GM23338 (cell line): ENCODE data around the gene FMR1. TPM values are rescaled to one million over a fixed set of nuclear protein-coding genes. Genes with fewer than 3 reads are reported as not detected.

Experiments
- ATAC-seq: fragments of 200-7000 bp; cut with Tn5 transposase; 3 replicates; pipeline ENCODE4 v1.9.1; 2020
- DNase-seq: peaks from one replicate; pipeline ENCODE4 v3.0.0-alpha.2; 2015; ENCODE audit warnings: low spot score
- H2AFZ ChIP-seq: fragments of 200-600 bp; sonication (generic); 2 replicates; pipeline ENCODE4 v1.8.0; 2016; ENCODE audit warnings: antibody characterized with exemption, mild to moderate bottlenecking, moderate library complexity
- H3F3A ChIP-seq: fragments of 200-600 bp; sonication (generic); replicated peaks from 2 replicates; pipeline ENCODE4 v1.8.0; 2017; ENCODE audit warnings: antibody characterized with exemption, mixed run types, low read depth
- H3K27ac ChIP-seq: fragments of 200-600 bp; sonication (generic); 2 replicates; pipeline ENCODE4 v1.6.1; 2016; ENCODE audit warnings: low read depth
- H3K27me3 ChIP-seq: fragments of 200-600 bp; sonication (generic); 2 replicates; pipeline ENCODE4 v1.8.0; 2016; ENCODE audit warnings: mild to moderate bottlenecking, mixed run types, moderate library complexity; ENCODE audit not compliant: insufficient read depth
- H3K36me3 ChIP-seq: fragments of 200-600 bp; sonication (generic); 2 replicates; pipeline ENCODE4 v1.8.0; 2016; ENCODE audit warnings: mild to moderate bottlenecking; ENCODE audit not compliant: insufficient read depth
- H3K4me1 ChIP-seq: fragments of 200-600 bp; sonication (generic); 2 replicates; pipeline ENCODE4 v1.8.0; 2016; ENCODE audit warnings: mild to moderate bottlenecking, moderate library complexity; ENCODE audit not compliant: insufficient read depth
- H3K4me2 ChIP-seq: fragments of 200-600 bp; sonication (generic); 2 replicates; pipeline ENCODE4 v1.7.1; 2017; ENCODE audit warnings: mixed run types
- H3K4me3 ChIP-seq: fragments of 200-600 bp; sonication (generic); 2 replicates; pipeline ENCODE4 v1.6.1; 2016; ENCODE audit warnings: mixed run types
- H3K79me2 ChIP-seq: fragments of 200-600 bp; sonication (generic); replicated peaks from 2 replicates; pipeline ENCODE4 v1.8.0; 2017; ENCODE audit warnings: mild to moderate bottlenecking; ENCODE audit not compliant: insufficient read depth
- H3K9me2 ChIP-seq: fragments of 200-600 bp; sonication (generic); 2 replicates; pipeline ENCODE4 v1.8.0; 2017; ENCODE audit not compliant: insufficient read depth
- H4K20me1 ChIP-seq: fragments of 200-600 bp; sonication (generic); replicated peaks from 2 replicates; pipeline ENCODE4 v1.8.0; 2017; ENCODE audit warnings: mild to moderate bottlenecking; ENCODE audit not compliant: insufficient read depth
- H3K27ac Mint-ChIP-seq: 2 replicates; pipeline ENCODE4 v1.8.0; 2020; ENCODE audit warnings: inconsistent platforms, mild to moderate bottlenecking, moderate library complexity, mixed read lengths
- H3K27me3 Mint-ChIP-seq: 3 replicates; pipeline ENCODE4 v1.8.0; 2022; ENCODE audit warnings: low read depth, mild to moderate bottlenecking, moderate library complexity, mixed read lengths, inconsistent platforms; ENCODE audit not compliant: insufficient read depth, poor library complexity
- H3K36me3 Mint-ChIP-seq: 3 replicates; pipeline ENCODE4 v1.8.0; 2021; ENCODE audit warnings: low read depth, mild to moderate bottlenecking, inconsistent platforms, moderate library complexity, mixed read lengths
- H3K4me1 Mint-ChIP-seq: 3 replicates; pipeline ENCODE4 v1.8.0; 2020; ENCODE audit warnings: mild to moderate bottlenecking, inconsistent platforms, mixed read lengths
- H3K4me3 Mint-ChIP-seq: 3 replicates; pipeline ENCODE4 v1.8.0; 2021; ENCODE audit warnings: moderate library complexity, mild to moderate bottlenecking, inconsistent platforms, mixed read lengths
- H3K9me3 Mint-ChIP-seq: 3 replicates; pipeline ENCODE4 v1.8.0; 2020; ENCODE audit warnings: moderate library complexity, mild to moderate bottlenecking, inconsistent platforms, mixed read lengths
- CREB1 ChIP-seq: fragments of 250-450 bp; sonication (Bioruptor Pico); IDR thresholded peaks from 2 replicates; pipeline ENCODE4 v1.5.0; 2020; ENCODE audit warnings: low read depth, mild to moderate bottlenecking, moderate library complexity
- EZH2 ChIP-seq: fragments of 200-600 bp; sonication (generic); IDR thresholded peaks from one replicate; pipeline ENCODE4 v1.8.0; 2017; ENCODE audit warnings: antibody characterized with exemption, mild to moderate bottlenecking, low read depth; ENCODE audit not compliant: unreplicated experiment
- EZH2phosphoT487 ChIP-seq: fragments of 200-600 bp; sonication (generic); IDR thresholded peaks from one replicate; pipeline ENCODE4 v1.8.1; 2018; ENCODE audit warnings: antibody characterized with exemption; ENCODE audit not compliant: unreplicated experiment
- JUNB ChIP-seq: IDR thresholded peaks from one replicate; pipeline ENCODE4 v1.6.1; 2016; ENCODE audit warnings: antibody characterized with exemption; ENCODE audit not compliant: unreplicated experiment
- NANOG ChIP-seq: IDR thresholded peaks from 2 replicates; pipeline ENCODE4 v1.6.1; 2016; ENCODE audit warnings: antibody characterized with exemption, borderline replicate concordance
- POLR2AphosphoS5 ChIP-seq: IDR thresholded peaks from 2 replicates; pipeline ENCODE4 v1.6.1; 2016; ENCODE audit warnings: antibody characterized with exemption, low read depth
- STAT1 ChIP-seq: IDR thresholded peaks from one replicate; pipeline ENCODE4 v1.6.1; 2016; ENCODE audit warnings: antibody characterized with exemption; ENCODE audit not compliant: unreplicated experiment
- ZNF114 ChIP-seq: fragments of 250-450 bp; sonication (Bioruptor Pico); IDR thresholded peaks from 2 replicates; pipeline ENCODE4 v1.5.0; 2020; ENCODE audit warnings: mild to moderate bottlenecking, moderate library complexity
- polyA plus RNA-seq: library from polyadenylated mRNA; unstranded; fragments of >200 nt; fragmentation: Nextera tagmentation; extraction: Ambion mirVana; gene quantifications from 2 replicates; pipeline ENCODE4 v1.2.1, GENCODE V29; 2016
- total RNA-seq: library from RNA; depleted of rRNA; stranded (reverse); fragments of >200 nt; shearing (Covaris generic); gene quantifications from 2 replicates; pipeline ENCODE4 v1.2.3, GENCODE V29; 2014
- TF ChIP-seq, protein P1 (sequence below): IDR thresholded peaks from 2 replicates; pipeline ENCODE4 v1.6.1; 2016; ENCODE audit warnings: antibody characterized with exemption
- TF ChIP-seq, protein P2 (sequence below), 2 experiments: fragments of 200-600 bp in 1 of 2; sonication (generic) in 1 of 2; conservative IDR thresholded peaks; 2 replicates each; pipeline versions ENCODE4 v1.5.1 to v1.6.1; 2016 to 2017; ENCODE audit warnings: antibody characterized with exemption in 2 of 2, low read depth in 2 of 2, mild to moderate bottlenecking in 2 of 2, moderate library complexity in 1 of 2
- TF ChIP-seq, protein P3 (sequence below): IDR thresholded peaks from one replicate; pipeline ENCODE4 v1.6.1; 2018; ENCODE audit warnings: antibody characterized with exemption; ENCODE audit not compliant: unreplicated experiment

FMR1 gene
- total and polyA plus RNA-seq, 2 experiments from 2014 or later: 17.1 to 44.3 TPM

DNA sequence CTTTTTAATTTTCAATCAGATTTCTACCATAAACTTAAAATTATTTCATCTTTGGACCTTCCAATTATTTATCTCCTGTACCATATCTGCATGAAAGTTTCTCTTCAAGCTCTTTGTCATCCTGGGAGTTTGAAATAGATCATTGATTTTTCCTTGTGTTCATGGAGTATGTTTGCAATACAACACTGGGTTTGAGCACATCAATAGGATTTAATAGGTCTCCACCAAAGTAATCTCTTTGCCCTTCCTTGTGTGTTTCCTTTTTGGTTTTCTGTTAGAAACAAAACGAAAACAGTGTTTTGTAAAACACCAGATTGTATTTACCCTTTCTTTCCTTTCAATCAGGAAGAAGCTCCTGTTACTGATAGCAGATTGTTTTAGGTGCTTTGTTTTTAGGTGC, 11.9 kb downstream of the FMR1 start:
- H3K4me2 ChIP-seq: no peak overlapping the region
- peaks cover 86% of the 10 kb centered on the region for H3K79me2 ChIP-seq
- Mint-ChIP-seq H3K4me1 (peaks cover 13% of the 10 kb centered on the region), H3K9me3 (no peaks in the 10 kb centered on the region), H3K27ac (no peak overlapping the region), H3K4me3 (no peak overlapping the region), H3K36me3 (peaks cover 9% of the 10 kb centered on the region; the same call in 2 of the 3 replicates), H3K27me3 (peaks cover 2% of the 10 kb centered on the region)
- no peak overlapping the region for H3K4me3 ChIP-seq
- H3K9me2 ChIP-seq: no peaks in the 10 kb centered on the region
- DNase-seq (no peak), ATAC-seq (no peak)
- H4K20me1 ChIP-seq: peaks cover 10% of the 10 kb centered on the region; the same call in 1 of the 2 replicates
- H3K36me3 ChIP-seq: no peaks in the 10 kb centered on the region
- no peaks in the 10 kb centered on the region for H3F3A ChIP-seq
- no peak overlapping the region for H2AFZ ChIP-seq
- no peak overlapping the region for H3K27ac ChIP-seq
- peaks cover 5% of the 10 kb centered on the region; the same call in 1 of the 2 replicates for H3K4me1 ChIP-seq
- TF ChIP-seq, protein P1, sequence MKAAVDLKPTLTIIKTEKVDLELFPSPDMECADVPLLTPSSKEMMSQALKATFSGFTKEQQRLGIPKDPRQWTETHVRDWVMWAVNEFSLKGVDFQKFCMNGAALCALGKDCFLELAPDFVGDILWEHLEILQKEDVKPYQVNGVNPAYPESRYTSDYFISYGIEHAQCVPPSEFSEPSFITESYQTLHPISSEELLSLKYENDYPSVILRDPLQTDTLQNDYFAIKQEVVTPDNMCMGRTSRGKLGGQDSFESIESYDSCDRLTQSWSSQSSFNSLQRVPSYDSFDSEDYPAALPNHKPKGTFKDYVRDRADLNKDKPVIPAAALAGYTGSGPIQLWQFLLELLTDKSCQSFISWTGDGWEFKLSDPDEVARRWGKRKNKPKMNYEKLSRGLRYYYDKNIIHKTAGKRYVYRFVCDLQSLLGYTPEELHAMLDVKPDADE: no peak
- H3K27me3 ChIP-seq: no peaks in the 10 kb centered on the region

DNA sequence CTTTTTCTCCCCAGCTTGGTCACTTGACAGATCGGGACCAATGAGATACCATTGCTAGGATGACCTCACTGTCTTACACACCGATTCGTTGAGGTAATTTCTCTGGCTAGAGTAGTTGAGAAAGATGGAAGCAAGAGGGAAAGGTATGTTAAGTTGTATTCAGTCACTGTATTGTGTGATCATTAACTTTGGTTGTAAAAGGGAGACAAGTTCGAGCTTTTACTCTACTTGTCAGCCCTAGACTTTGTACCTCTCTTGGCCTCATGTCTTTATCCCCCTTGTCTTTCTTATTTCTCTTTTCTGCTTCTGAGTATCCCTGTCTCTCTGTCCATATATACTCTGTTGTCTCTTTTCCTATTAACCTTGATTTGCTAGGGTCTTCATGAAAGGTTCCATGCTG, 15.5 kb downstream of the FMR1 start:
- Mint-ChIP-seq H3K36me3 (peaks cover 23% of the 10 kb centered on the region; the same call in 2 of the 3 replicates), H3K27ac (no peak overlapping the region), H3K4me3 (no peak overlapping the region), H3K4me1 (peaks cover 3% of the 10 kb centered on the region; the same call in 1 of the 3 replicates), H3K27me3 (no peaks in the 10 kb centered on the region), H3K9me3 (no peaks in the 10 kb centered on the region)
- no peak overlapping the region for H3K4me2 ChIP-seq
- H3K4me1 ChIP-seq: no peaks in the 10 kb centered on the region
- H3K9me2 ChIP-seq: no peaks in the 10 kb centered on the region
- H3F3A ChIP-seq: no peaks in the 10 kb centered on the region
- H3K27me3 ChIP-seq: no peaks in the 10 kb centered on the region
- peaks cover 50% of the 10 kb centered on the region for H3K79me2 ChIP-seq
- TF ChIP-seq POLR2AphosphoS5: no peak
- no peak for TF ChIP-seq CREB1
- H3K4me3 ChIP-seq: no peak overlapping the region
- peaks cover 8% of the 10 kb centered on the region; the same call in 1 of the 2 replicates for H3K36me3 ChIP-seq
- no peak overlapping the region for H2AFZ ChIP-seq
- DNase-seq (no peak), ATAC-seq (no peak)
- H4K20me1 ChIP-seq: no peaks in the 10 kb centered on the region; the same call in 1 of the 2 replicates
- no peak overlapping the region for H3K27ac ChIP-seq

DNA sequence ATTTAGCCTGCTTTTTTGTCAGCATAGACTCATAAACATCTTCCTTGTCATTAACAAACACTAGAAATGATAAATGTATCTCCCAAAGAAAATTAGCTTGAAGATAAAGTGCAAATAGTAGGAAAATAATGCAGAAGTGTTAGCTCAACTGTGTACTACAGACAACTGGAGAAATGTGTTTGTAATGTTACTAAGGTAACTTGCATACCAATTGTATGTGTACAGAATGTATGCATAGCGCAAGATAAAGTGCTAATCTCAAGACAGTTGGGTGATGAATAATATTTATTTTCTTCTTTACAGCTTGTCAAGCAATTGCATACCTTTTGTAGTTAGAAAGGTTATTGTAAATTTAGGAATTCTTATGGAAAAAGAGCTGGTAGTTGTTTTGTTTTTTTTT, 22.1 kb downstream of the FMR1 start:
- H4K20me1 ChIP-seq: no peaks in the 10 kb centered on the region
- no peak overlapping the region for H2AFZ ChIP-seq
- Mint-ChIP-seq H3K36me3 (peaks cover 40% of the 10 kb centered on the region), H3K27me3 (no peaks in the 10 kb centered on the region), H3K4me3 (no peak overlapping the region), H3K9me3 (no peaks in the 10 kb centered on the region), H3K27ac (no peak overlapping the region), H3K4me1 (no peaks in the 10 kb centered on the region)
- H3K9me2 ChIP-seq: no peaks in the 10 kb centered on the region
- ATAC-seq (no peak), DNase-seq (no peak)
- H3K4me1 ChIP-seq: no peaks in the 10 kb centered on the region
- no peak overlapping the region for H3K4me3 ChIP-seq
- no peaks in the 10 kb centered on the region for H3F3A ChIP-seq
- H3K27ac ChIP-seq: no peak overlapping the region
- no peaks in the 10 kb centered on the region for H3K79me2 ChIP-seq
- peaks cover 12% of the 10 kb centered on the region for H3K36me3 ChIP-seq
- no peak overlapping the region for H3K4me2 ChIP-seq
- no peaks in the 10 kb centered on the region for H3K27me3 ChIP-seq
- TF ChIP-seq CREB1: no peak
- no peak for TF ChIP-seq STAT1
- TF ChIP-seq, protein P2, sequence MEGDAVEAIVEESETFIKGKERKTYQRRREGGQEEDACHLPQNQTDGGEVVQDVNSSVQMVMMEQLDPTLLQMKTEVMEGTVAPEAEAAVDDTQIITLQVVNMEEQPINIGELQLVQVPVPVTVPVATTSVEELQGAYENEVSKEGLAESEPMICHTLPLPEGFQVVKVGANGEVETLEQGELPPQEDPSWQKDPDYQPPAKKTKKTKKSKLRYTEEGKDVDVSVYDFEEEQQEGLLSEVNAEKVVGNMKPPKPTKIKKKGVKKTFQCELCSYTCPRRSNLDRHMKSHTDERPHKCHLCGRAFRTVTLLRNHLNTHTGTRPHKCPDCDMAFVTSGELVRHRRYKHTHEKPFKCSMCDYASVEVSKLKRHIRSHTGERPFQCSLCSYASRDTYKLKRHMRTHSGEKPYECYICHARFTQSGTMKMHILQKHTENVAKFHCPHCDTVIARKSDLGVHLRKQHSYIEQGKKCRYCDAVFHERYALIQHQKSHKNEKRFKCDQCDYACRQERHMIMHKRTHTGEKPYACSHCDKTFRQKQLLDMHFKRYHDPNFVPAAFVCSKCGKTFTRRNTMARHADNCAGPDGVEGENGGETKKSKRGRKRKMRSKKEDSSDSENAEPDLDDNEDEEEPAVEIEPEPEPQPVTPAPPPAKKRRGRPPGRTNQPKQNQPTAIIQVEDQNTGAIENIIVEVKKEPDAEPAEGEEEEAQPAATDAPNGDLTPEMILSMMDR (conservative IDR thresholded peaks at IDR 0.05; ENCODE audit: low read depth in 2 of 2): no peak
- TF ChIP-seq JUNB: no peak
- TF ChIP-seq NANOG: no peak
- TF ChIP-seq ZNF114 (CRISPR knock-in tag): no peak
- TF ChIP-seq EZH2phosphoT487: no peak
- TF ChIP-seq POLR2AphosphoS5: no peak
- TF ChIP-seq EZH2: no peak
- TF ChIP-seq, protein P3, sequence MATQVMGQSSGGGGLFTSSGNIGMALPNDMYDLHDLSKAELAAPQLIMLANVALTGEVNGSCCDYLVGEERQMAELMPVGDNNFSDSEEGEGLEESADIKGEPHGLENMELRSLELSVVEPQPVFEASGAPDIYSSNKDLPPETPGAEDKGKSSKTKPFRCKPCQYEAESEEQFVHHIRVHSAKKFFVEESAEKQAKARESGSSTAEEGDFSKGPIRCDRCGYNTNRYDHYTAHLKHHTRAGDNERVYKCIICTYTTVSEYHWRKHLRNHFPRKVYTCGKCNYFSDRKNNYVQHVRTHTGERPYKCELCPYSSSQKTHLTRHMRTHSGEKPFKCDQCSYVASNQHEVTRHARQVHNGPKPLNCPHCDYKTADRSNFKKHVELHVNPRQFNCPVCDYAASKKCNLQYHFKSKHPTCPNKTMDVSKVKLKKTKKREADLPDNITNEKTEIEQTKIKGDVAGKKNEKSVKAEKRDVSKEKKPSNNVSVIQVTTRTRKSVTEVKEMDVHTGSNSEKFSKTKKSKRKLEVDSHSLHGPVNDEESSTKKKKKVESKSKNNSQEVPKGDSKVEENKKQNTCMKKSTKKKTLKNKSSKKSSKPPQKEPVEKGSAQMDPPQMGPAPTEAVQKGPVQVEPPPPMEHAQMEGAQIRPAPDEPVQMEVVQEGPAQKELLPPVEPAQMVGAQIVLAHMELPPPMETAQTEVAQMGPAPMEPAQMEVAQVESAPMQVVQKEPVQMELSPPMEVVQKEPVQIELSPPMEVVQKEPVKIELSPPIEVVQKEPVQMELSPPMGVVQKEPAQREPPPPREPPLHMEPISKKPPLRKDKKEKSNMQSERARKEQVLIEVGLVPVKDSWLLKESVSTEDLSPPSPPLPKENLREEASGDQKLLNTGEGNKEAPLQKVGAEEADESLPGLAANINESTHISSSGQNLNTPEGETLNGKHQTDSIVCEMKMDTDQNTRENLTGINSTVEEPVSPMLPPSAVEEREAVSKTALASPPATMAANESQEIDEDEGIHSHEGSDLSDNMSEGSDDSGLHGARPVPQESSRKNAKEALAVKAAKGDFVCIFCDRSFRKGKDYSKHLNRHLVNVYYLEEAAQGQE: no peak
